HG02852 (cell line): Measurements from ENCODE around the gene ST3GAL2.
"Not testable (repeated sequence)": the region's sequence is repeated elsewhere in the genome, so short reads cannot be mapped to it uniquely, and the experiment has no call there.

ENCODE experiments used
- ATAC-seq: cut with Tn5 transposase; IDR thresholded peaks from one replicate; pipeline ENCODE4 v1.9.1; 2021; ENCODE audit warnings: mild to moderate bottlenecking, moderate library complexity; ENCODE audit not compliant: unreplicated experiment

The ST3GAL2 gene

GRCh38 chr16:70391881-70392481 lies 46.9 kb downstream of the ST3GAL2 start:
- no peak for ATAC-seq

- no peak for ATAC-seq
Measured at GRCh38 chr16:70391446-70391845, 47.5 kb downstream of the ST3GAL2 start.

GRCh38 chr16:70390774-70391173 lies 48.1 kb downstream of the ST3GAL2 start:
- ATAC-seq = no peak

DNA sequence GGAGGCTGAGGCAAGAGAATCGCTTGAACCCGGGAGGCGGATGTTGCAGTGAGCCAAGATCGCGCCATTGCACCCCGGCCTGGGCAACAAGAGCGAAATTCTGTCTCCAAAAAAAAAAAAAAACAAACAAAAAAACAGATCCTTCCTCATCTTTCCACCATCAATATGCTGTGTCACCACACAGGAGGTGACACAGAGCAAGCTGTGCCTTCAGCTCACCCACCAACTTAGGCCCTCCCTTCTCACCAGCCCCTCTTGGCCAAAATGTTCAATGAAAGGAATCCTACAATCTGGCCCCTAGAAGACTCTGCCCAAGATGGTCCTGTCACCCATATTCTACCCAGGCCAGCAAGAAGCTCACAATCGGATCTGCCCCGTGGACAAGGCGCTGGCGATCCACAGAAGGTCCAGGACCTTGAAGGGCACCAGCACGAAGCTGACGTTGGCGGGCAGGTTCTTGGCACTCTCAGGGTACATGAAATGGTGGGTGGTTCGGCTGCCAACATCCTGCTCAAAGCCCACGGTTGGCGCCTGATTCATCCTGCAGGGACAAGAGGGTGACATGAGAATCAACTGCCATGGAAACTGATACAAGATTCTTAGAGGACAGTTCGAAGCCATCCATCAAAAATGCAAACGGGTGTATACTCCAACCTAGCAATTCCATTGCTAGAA lies 50.8 kb downstream of the ST3GAL2 start:
- ATAC-seq = no peak

DNA sequence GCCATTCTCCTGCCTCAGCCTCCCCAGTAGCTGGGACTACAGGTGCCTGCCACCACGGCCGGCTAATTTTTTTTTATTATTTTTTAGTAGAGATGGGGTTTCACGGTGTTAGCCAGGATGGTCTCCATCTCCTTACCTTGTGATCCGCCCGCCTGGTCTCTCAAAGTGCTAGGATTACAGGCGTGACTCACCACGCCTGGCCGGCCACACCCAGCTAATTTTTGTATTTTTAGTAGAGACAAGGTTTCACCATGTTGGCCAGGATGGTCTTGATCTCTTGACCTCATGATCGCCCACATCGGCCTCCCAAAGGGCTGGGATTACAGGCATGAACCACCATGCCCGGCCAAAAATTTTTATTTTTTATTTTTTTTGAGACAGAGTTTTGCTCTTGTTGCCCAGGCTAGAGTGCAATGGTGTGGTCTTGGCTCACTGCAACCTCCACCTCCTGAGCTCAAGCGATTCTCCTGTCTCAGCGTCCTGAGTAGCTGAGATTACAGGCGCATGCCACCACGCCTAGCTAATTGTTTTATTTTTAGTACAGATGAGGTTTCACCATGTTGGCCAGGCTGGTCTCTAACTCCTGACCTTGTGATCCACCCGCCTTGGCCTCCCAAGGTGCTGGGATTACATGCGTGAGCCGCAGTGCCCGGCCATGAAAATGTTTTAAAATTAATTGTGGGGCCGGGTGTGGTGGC lies 52.5 kb downstream of the ST3GAL2 start:
- ATAC-seq = not testable (repeated sequence)

DNA sequence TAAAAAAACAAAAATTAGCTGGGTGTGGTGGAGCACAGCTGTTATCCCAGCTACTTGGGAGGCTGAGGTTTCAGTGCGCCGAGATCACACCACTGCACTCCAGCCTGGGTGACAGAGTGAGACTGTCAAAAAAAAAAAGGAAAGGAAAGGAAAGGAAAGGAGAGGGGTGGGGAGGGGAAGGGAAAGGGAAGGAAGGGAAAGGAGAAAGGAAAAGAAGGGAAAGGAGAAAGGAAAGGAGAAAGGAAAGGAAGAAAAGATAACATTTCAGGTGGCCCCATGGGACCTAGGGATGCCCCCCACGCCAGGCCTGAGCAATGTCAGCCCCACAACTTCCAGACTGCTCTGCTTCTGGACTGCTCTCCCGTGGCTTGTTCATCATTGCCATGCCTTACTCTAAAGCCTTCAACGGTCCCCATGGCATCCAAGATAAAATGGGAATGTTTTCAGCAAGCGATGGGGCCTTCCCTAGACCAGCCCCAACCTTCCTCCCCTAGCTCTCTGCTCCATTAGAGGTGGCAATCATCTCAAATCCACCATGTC lies 55.4 kb downstream of the ST3GAL2 start:
- ATAC-seq = no peak

DNA sequence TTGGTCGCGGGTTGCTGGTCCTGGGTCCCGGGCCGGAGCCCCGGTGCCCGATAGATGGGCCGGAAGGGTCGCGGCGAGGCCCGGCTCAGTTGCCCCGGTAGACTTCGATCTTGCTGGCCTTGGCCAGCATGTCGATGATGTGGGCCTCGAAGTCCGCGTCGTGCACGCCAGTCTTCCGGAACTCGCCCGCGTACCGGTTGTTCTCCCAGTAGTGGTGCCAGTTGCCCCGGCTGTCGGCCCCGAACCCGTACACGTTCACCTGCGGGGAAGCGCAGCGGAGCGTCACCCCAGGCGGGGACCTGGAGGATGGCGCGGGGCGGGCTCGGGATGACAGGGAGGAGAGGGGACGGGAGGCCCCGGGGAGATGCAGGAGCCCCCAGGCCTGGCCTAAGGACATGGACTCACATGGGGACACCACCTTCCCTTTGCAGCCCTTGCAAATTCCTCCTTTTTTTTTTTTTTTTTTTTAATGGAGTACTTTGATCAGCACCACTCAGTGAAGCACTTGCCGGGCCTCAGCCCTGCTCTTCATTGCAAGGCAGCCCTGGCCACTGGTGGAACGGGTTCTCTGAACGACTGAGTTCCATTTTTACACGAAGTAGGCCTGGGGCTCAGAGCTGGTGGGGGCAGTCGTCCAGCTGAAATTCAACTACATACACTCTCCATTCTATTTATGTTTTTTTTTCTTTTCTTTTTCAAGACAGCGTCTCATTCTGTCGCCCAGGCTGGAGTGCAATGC lies 57.1 kb downstream of the ST3GAL2 start:
- no peak for ATAC-seq

DNA sequence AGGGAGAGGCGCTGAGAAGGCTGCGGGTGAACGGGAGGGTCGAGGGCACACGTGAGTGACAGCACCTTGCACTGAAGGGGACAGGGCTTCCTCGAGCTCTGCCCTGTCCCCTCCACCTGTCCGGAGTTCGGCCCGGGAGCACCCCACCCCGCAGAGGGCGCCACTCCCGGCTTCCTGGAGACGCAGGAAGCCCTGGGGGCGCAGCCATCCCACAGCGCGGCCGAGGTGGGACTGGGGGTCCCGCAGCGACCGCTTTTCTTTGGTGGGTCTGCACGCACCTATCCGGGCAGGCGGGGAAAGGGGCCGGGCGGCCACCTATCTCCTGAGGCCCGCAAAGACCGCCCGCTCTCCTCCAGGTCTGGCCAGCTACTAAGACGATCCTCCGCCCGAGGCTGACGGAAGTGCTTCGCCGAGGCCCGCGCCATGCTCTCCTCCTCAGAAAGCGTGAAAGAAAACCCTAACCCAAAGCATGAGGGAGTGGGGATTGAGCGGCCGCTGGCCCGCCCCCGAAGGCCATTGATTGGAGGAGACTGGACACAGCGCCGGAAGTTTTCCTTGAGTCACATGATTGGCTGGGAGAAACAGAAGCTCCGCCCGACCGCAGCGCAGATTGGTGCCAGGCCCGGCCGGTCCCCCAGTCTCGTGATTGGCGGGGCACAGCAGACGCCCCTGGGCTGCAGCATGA lies 57.8 kb downstream of the ST3GAL2 start:
- ATAC-seq = peak; percentile 90

- ATAC-seq = peak; percentile 12
Measured at GRCh38 chr16:70380248-70380918, 58.5 kb downstream of the ST3GAL2 start.

- ATAC-seq = no peak
Measured at GRCh38 chr16:70378869-70379493, 59.9 kb downstream of the ST3GAL2 start.

DNA sequence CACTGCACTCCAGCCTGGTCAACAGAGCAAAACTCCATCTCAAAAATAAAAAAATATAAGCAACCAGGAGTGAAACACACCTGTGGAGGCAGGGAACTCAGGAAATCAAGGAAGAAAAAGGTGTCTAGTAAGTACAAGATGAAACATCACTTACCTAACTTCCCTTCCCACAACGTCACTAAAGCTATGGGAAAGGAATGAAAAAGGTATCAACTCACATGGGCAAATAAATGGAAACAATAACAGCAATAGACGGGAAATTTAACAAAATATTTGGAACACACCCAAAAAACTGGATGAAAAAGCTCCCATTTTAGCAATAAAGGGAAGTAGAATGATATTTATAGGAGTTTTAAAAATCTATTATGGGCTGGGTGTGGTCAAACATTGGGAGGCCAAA lies 61.1 kb downstream of the ST3GAL2 start:
- no peak for ATAC-seq

GRCh38 chr16:70375636-70376611 lies 63.0 kb downstream of the ST3GAL2 start:
- ATAC-seq = no peak

- ATAC-seq = no peak
Measured at GRCh38 chr16:70374213-70374612, 64.7 kb downstream of the ST3GAL2 start.

GRCh38 chr16:70372921-70373728 lies 65.8 kb downstream of the ST3GAL2 start:
- ATAC-seq = no peak

DNA sequence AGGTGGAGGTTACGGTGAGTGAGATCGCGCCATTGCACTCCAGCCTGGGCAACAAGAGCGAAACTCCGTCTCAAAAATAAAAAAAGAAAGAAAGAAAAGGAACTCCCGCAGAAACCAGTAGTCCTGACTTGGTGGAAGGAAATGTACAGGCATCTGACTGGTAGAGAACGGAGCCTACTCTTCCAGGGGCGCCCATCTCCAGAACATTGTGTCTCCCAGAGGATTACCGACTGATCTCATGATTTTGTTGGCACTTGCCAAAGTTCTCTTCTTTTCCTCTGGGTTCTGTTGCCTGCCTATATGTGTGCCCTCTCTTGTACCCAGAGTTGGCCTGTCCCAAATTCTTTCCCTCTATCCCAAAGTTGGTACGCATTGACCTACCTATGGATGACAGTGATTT lies 68.0 kb downstream of the ST3GAL2 start:
- ATAC-seq = no peak

GRCh38 chr16:70370145-70370544 lies 68.8 kb downstream of the ST3GAL2 start:
- not testable (repeated sequence) for ATAC-seq

- no peak for ATAC-seq
Measured at GRCh38 chr16:70364399-70364798, 74.5 kb downstream of the ST3GAL2 start.

GRCh38 chr16:70359552-70359951 lies 79.3 kb downstream of the ST3GAL2 start:
- no peak for ATAC-seq
